GM23338 (cell line): Measurements from ENCODE around the gene MYOZ3. TPM values are rescaled to one million over a fixed set of nuclear protein-coding genes. Genes with fewer than 3 reads are reported as not detected.

Experiments used
- ATAC-seq: fragments of 200-7000 bp; cut with Tn5 transposase; 3 replicates; pipeline ENCODE4 v1.9.1; 2020
- DNase-seq: peaks from one replicate; pipeline ENCODE4 v3.0.0-alpha.2; 2015; ENCODE audit warnings: low spot score
- H2AFZ ChIP-seq: fragments of 200-600 bp; sonication (generic); 2 replicates; pipeline ENCODE4 v1.8.0; 2016; ENCODE audit warnings: antibody characterized with exemption, mild to moderate bottlenecking, moderate library complexity
- H3F3A ChIP-seq: fragments of 200-600 bp; sonication (generic); replicated peaks from 2 replicates; pipeline ENCODE4 v1.8.0; 2017; ENCODE audit warnings: antibody characterized with exemption, mixed run types, low read depth
- H3K27ac ChIP-seq: fragments of 200-600 bp; sonication (generic); 2 replicates; pipeline ENCODE4 v1.6.1; 2016; ENCODE audit warnings: low read depth
- H3K27me3 ChIP-seq: fragments of 200-600 bp; sonication (generic); 2 replicates; pipeline ENCODE4 v1.8.0; 2016; ENCODE audit warnings: mild to moderate bottlenecking, mixed run types, moderate library complexity; ENCODE audit not compliant: insufficient read depth
- H3K36me3 ChIP-seq: fragments of 200-600 bp; sonication (generic); 2 replicates; pipeline ENCODE4 v1.8.0; 2016; ENCODE audit warnings: mild to moderate bottlenecking; ENCODE audit not compliant: insufficient read depth
- H3K4me1 ChIP-seq: fragments of 200-600 bp; sonication (generic); 2 replicates; pipeline ENCODE4 v1.8.0; 2016; ENCODE audit warnings: mild to moderate bottlenecking, moderate library complexity; ENCODE audit not compliant: insufficient read depth
- H3K4me2 ChIP-seq: fragments of 200-600 bp; sonication (generic); 2 replicates; pipeline ENCODE4 v1.7.1; 2017; ENCODE audit warnings: mixed run types
- H3K4me3 ChIP-seq: fragments of 200-600 bp; sonication (generic); 2 replicates; pipeline ENCODE4 v1.6.1; 2016; ENCODE audit warnings: mixed run types
- H3K79me2 ChIP-seq: fragments of 200-600 bp; sonication (generic); replicated peaks from 2 replicates; pipeline ENCODE4 v1.8.0; 2017; ENCODE audit warnings: mild to moderate bottlenecking; ENCODE audit not compliant: insufficient read depth
- H3K9me2 ChIP-seq: fragments of 200-600 bp; sonication (generic); 2 replicates; pipeline ENCODE4 v1.8.0; 2017; ENCODE audit not compliant: insufficient read depth
- H4K20me1 ChIP-seq: fragments of 200-600 bp; sonication (generic); replicated peaks from 2 replicates; pipeline ENCODE4 v1.8.0; 2017; ENCODE audit warnings: mild to moderate bottlenecking; ENCODE audit not compliant: insufficient read depth
- H3K27ac Mint-ChIP-seq: 2 replicates; pipeline ENCODE4 v1.8.0; 2020; ENCODE audit warnings: inconsistent platforms, mild to moderate bottlenecking, moderate library complexity, mixed read lengths
- H3K27me3 Mint-ChIP-seq: 3 replicates; pipeline ENCODE4 v1.8.0; 2022; ENCODE audit warnings: low read depth, mild to moderate bottlenecking, moderate library complexity, mixed read lengths, inconsistent platforms; ENCODE audit not compliant: insufficient read depth, poor library complexity
- H3K36me3 Mint-ChIP-seq: 3 replicates; pipeline ENCODE4 v1.8.0; 2021; ENCODE audit warnings: low read depth, mild to moderate bottlenecking, inconsistent platforms, moderate library complexity, mixed read lengths
- H3K4me1 Mint-ChIP-seq: 3 replicates; pipeline ENCODE4 v1.8.0; 2020; ENCODE audit warnings: mild to moderate bottlenecking, inconsistent platforms, mixed read lengths
- H3K4me3 Mint-ChIP-seq: 3 replicates; pipeline ENCODE4 v1.8.0; 2021; ENCODE audit warnings: moderate library complexity, mild to moderate bottlenecking, inconsistent platforms, mixed read lengths
- H3K9me3 Mint-ChIP-seq: 3 replicates; pipeline ENCODE4 v1.8.0; 2020; ENCODE audit warnings: moderate library complexity, mild to moderate bottlenecking, inconsistent platforms, mixed read lengths
- CREB1 ChIP-seq: fragments of 250-450 bp; sonication (Bioruptor Pico); IDR thresholded peaks from 2 replicates; pipeline ENCODE4 v1.5.0; 2020; ENCODE audit warnings: low read depth, mild to moderate bottlenecking, moderate library complexity
- EZH2phosphoT487 ChIP-seq: fragments of 200-600 bp; sonication (generic); IDR thresholded peaks from one replicate; pipeline ENCODE4 v1.8.1; 2018; ENCODE audit warnings: antibody characterized with exemption; ENCODE audit not compliant: unreplicated experiment
- NANOG ChIP-seq: IDR thresholded peaks from 2 replicates; pipeline ENCODE4 v1.6.1; 2016; ENCODE audit warnings: antibody characterized with exemption, borderline replicate concordance
- ZNF114 ChIP-seq: fragments of 250-450 bp; sonication (Bioruptor Pico); IDR thresholded peaks from 2 replicates; pipeline ENCODE4 v1.5.0; 2020; ENCODE audit warnings: mild to moderate bottlenecking, moderate library complexity
- ZNF331 ChIP-seq: fragments of 250-450 bp; sonication (Bioruptor Pico); IDR thresholded peaks from 2 replicates; pipeline ENCODE4 v1.5.0; 2020; ENCODE audit warnings: low read depth, mild to moderate bottlenecking, moderate library complexity
- polyA plus RNA-seq: library from polyadenylated mRNA; unstranded; fragments of >200 nt; fragmentation: Nextera tagmentation; extraction: Ambion mirVana; gene quantifications from 2 replicates; pipeline ENCODE4 v1.2.1, GENCODE V29; 2016
- total RNA-seq: library from RNA; depleted of rRNA; stranded (reverse); fragments of >200 nt; shearing (Covaris generic); gene quantifications from 2 replicates; pipeline ENCODE4 v1.2.3, GENCODE V29; 2014
- TF ChIP-seq, protein P1 (sequence below): fragments of 250-450 bp; sonication (Bioruptor Pico); IDR thresholded peaks from 2 replicates; pipeline ENCODE4 v1.5.0; 2020; ENCODE audit warnings: mild to moderate bottlenecking, moderate library complexity
- TF ChIP-seq, protein P2 (sequence below): IDR thresholded peaks from 2 replicates; pipeline ENCODE4 v1.6.1; 2016; ENCODE audit warnings: antibody characterized with exemption

The MYOZ3 gene
- total and polyA plus RNA-seq, 2 experiments from 2014 or later, result 12.7 to 13.8 TPM

DNA sequence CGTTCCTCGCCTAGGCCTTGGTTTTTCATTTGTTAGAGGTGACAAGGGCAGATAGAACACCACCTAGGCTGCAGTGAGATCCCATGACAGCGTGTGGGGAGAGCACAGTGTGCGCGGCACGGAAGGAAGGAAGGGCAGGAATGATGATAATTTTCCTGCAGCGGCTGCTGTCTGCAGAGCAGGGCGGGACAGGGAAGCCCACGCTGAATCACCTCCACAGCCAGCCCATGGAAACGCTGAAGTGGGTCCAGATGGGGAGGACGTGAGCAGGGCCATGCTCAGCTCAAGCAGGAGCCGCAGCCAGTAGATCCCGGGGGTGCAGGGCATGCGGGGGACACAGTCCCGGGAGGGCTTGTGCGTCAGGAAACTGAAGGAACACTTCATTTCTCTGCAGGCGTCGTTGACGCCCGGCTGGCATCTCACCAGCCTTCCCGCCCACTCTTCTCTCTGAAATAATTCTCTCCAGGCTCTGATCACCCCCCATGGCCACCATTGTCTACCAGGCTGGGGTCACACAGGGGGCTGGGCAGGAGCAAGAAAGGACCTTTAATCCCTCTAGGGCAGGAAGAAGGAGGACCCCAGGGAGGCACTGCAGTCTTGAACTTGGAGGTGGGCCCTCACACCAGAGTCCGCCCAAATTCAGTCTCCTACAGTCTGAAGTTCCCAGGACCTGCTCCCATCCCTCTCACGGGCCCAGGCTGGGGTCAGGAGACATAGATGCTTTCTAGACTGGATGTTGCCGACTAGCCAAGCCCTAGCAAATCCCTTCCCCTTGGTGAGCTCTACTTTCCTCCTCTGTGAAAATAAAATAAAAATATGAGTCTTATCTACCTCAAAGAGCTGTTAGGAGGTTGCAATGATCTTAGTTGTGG, 41.5 kb upstream of the MYOZ3 start:
- Mint-ChIP-seq H3K36me3 (no peaks in the 10 kb centered on the region; the same call in 2 of the 3 replicates), H3K27ac (no peak overlapping the region), H3K9me3 (no peaks in the 10 kb centered on the region), H3K4me3 (no peak overlapping the region), H3K4me1 (peaks cover 35% of the 10 kb centered on the region), H3K27me3 (peaks cover 14% of the 10 kb centered on the region)
- Histone ChIP-seq H3K4me1 (peaks cover 7% of the 10 kb centered on the region; the same call in 1 of the 2 replicates), H3K4me2 (no peak overlapping the region), H3K27ac (no peak overlapping the region), H4K20me1 (no peaks in the 10 kb centered on the region), H3K79me2 (no peaks in the 10 kb centered on the region), H3K9me2 (no peaks in the 10 kb centered on the region), H3K27me3 (peaks cover 13% of the 10 kb centered on the region), H2AFZ (peak overlapping the region; percentile 7; the same call in 1 of the 2 replicates), H3K36me3 (no peaks in the 10 kb centered on the region), H3K4me3 (no peak overlapping the region), H3F3A (0 out of 2 replicates have a peak, but pooled peaks cover 3% of the 10 kb centered on the region)
- no peak for DNase-seq
- no peak; the same call in 2 of the 3 replicates for ATAC-seq
- TF ChIP-seq CREB1 (CRISPR knock-in tag), result no peak
- TF ChIP-seq EZH2phosphoT487, result no peak
- no peak for TF ChIP-seq ZNF114 (CRISPR knock-in tag)
- TF ChIP-seq, protein P1, sequence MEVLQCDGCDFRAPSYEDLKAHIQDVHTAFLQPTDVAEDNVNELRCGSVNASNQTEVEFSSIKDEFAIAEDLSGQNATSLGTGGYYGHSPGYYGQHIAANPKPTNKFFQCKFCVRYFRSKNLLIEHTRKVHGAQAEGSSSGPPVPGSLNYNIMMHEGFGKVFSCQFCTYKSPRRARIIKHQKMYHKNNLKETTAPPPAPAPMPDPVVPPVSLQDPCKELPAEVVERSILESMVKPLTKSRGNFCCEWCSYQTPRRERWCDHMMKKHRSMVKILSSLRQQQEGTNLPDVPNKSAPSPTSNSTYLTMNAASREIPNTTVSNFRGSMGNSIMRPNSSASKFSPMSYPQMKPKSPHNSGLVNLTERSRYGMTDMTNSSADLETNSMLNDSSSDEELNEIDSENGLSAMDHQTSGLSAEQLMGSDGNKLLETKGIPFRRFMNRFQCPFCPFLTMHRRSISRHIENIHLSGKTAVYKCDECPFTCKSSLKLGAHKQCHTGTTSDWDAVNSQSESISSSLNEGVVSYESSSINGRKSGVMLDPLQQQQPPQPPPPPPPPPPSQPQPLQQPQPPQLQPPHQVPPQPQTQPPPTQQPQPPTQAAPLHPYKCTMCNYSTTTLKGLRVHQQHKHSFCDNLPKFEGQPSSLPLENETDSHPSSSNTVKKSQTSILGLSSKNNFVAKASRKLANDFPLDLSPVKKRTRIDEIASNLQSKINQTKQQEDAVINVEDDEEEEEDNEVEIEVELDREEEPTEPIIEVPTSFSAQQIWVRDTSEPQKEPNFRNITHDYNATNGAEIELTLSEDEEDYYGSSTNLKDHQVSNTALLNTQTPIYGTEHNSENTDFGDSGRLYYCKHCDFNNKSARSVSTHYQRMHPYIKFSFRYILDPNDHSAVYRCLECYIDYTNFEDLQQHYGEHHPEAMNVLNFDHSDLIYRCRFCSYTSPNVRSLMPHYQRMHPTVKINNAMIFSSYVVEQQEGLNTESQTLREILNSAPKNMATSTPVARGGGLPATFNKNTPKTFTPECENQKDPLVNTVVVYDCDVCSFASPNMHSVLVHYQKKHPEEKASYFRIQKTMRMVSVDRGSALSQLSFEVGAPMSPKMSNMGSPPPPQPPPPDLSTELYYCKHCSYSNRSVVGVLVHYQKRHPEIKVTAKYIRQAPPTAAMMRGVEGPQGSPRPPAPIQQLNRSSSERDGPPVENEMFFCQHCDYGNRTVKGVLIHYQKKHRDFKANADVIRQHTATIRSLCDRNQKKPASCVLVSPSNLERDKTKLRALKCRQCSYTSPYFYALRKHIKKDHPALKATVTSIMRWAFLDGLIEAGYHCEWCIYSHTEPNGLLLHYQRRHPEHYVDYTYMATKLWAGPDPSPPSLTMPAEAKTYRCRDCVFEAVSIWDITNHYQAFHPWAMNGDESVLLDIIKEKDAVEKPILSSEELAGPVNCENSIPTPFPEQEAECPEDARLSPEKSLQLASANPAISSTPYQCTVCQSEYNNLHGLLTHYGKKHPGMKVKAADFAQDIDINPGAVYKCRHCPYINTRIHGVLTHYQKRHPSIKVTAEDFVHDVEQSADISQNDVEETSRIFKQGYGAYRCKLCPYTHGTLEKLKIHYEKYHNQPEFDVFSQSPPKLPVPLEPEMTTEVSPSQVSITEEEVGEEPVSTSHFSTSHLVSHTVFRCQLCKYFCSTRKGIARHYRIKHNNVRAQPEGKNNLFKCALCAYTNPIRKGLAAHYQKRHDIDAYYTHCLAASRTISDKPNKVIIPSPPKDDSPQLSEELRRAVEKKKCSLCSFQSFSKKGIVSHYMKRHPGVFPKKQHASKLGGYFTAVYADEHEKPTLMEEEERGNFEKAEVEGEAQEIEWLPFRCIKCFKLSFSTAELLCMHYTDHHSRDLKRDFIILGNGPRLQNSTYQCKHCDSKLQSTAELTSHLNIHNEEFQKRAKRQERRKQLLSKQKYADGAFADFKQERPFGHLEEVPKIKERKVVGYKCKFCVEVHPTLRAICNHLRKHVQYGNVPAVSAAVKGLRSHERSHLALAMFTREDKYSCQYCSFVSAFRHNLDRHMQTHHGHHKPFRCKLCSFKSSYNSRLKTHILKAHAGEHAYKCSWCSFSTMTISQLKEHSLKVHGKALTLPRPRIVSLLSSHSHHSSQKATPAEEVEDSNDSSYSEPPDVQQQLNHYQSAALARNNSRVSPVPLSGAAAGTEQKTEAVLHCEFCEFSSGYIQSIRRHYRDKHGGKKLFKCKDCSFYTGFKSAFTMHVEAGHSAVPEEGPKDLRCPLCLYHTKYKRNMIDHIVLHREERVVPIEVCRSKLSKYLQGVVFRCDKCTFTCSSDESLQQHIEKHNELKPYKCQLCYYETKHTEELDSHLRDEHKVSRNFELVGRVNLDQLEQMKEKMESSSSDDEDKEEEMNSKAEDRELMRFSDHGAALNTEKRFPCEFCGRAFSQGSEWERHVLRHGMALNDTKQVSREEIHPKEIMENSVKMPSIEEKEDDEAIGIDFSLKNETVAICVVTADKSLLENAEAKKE (CRISPR knock-in tag), result no peak
- TF ChIP-seq, protein P2, sequence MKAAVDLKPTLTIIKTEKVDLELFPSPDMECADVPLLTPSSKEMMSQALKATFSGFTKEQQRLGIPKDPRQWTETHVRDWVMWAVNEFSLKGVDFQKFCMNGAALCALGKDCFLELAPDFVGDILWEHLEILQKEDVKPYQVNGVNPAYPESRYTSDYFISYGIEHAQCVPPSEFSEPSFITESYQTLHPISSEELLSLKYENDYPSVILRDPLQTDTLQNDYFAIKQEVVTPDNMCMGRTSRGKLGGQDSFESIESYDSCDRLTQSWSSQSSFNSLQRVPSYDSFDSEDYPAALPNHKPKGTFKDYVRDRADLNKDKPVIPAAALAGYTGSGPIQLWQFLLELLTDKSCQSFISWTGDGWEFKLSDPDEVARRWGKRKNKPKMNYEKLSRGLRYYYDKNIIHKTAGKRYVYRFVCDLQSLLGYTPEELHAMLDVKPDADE, result no peak
- no peak for TF ChIP-seq NANOG
- TF ChIP-seq ZNF331 (CRISPR knock-in tag), result no peak
